Natural killer cell (primary cell): ENCODE results near the gene ADAM22. TPM values are rescaled to one million over a fixed set of nuclear protein-coding genes. Genes with fewer than 3 reads are reported as not detected.

ENCODE experiments used
- ATAC-seq, 3 donors: fragments of 150-1000 bp in 2 of 3; fragments of 200-7000 bp in 1 of 3; cut with Tn5 transposase; 1 replicate in 1 of 3; 2 replicates in 2 of 3; pipeline ENCODE4 v1.10.0; 2021; ENCODE audit warnings: mild to moderate bottlenecking in 2 of 3, moderate library complexity in 2 of 3
- DNase-seq, 2 donors: peaks; one replicate each; pipeline versions ENCODE4 v3.0.0 to v3.0.0-alpha.2; 2013 to 2021; ENCODE audit warnings: mixed read lengths in 1 of 2
- H3K27ac ChIP-seq: one replicate; pipeline ENCODE4 v1.5.1; 2013; ENCODE audit warnings: mild to moderate bottlenecking, low read length
- H3K27me3 ChIP-seq: one replicate; pipeline ENCODE4 v1.6.1; 2013; ENCODE audit warnings: low read length; ENCODE audit not compliant: control insufficient read depth, insufficient read depth
- H3K36me3 ChIP-seq: one replicate; pipeline ENCODE4 v1.6.1; 2013; ENCODE audit warnings: low read length; ENCODE audit not compliant: control insufficient read depth, insufficient read depth
- H3K4me1 ChIP-seq: one replicate; pipeline ENCODE4 v1.6.1; 2013; ENCODE audit warnings: low read length; ENCODE audit not compliant: control insufficient read depth, insufficient read depth
- H3K4me3 ChIP-seq: one replicate; pipeline ENCODE4 v1.5.1; 2013; ENCODE audit warnings: low read length
- H3K9me3 ChIP-seq: one replicate; pipeline ENCODE4 v1.6.1; 2013; ENCODE audit warnings: low read length; ENCODE audit not compliant: control insufficient read depth, insufficient read depth
- H3K27ac Mint-ChIP-seq, 2 donors: one replicate each; pipeline ENCODE4 v1.8.0; 2022; ENCODE audit warnings: mild to moderate bottlenecking in 2 of 2, mixed read lengths in 2 of 2, moderate library complexity in 1 of 2
- H3K27me3 Mint-ChIP-seq, 2 donors: one replicate each; pipeline ENCODE4 v1.8.0; 2022; ENCODE audit warnings: low read depth in 2 of 2, mixed read lengths in 2 of 2
- H3K36me3 Mint-ChIP-seq: one replicate; pipeline ENCODE4 v1.8.0; 2022; ENCODE audit warnings: mixed read lengths
- H3K4me1 Mint-ChIP-seq, 2 donors: one replicate each; pipeline ENCODE4 v1.8.0; 2022; ENCODE audit warnings: mixed read lengths in 2 of 2
- H3K4me3 Mint-ChIP-seq: one replicate; pipeline ENCODE4 v1.8.0; 2022; ENCODE audit warnings: mild to moderate bottlenecking, moderate library complexity, mixed read lengths
- H3K9me3 Mint-ChIP-seq, 2 donors: one replicate each; pipeline ENCODE4 v1.8.0; 2022; ENCODE audit warnings: mixed read lengths in 2 of 2
- CTCF ChIP-seq: fragments of 200-600 bp; IDR thresholded peaks from one replicate; pipeline ENCODE4 v1.8.0; 2022; ENCODE audit warnings: antibody characterized with exemption
- WGBS: methylation state at CpG from one replicate; pipeline ENCODE4 v1.1.7; 2013; ENCODE audit warnings: missing lambda C conversion rate; ENCODE audit not compliant: insufficient coverage; 5-methylcytosine and 5-hydroxymethylcytosine counted together
- intact Hi-C: fragments of 100-400 bp; cut with micrococcal nuclease; formaldehyde crosslinking; loops from one replicate; pipeline ENCODE4 v1.14.2; 2022
- total RNA-seq, 4 donors: library from RNA; stranded (reverse); fragments of 120-200 nt in 1 of 4; gene quantifications; one replicate each; pipeline versions ENCODE4 v1.2.3 to v1.2.4, GENCODE V29; 2013 to 2022

Gene ADAM22
- total RNA-seq, 3 donors from 2014 or later (not counting 1 experiment from before 2014, with no cell fraction given), result 3.0 to 5.4 (median 3.7) TPM

DNA sequence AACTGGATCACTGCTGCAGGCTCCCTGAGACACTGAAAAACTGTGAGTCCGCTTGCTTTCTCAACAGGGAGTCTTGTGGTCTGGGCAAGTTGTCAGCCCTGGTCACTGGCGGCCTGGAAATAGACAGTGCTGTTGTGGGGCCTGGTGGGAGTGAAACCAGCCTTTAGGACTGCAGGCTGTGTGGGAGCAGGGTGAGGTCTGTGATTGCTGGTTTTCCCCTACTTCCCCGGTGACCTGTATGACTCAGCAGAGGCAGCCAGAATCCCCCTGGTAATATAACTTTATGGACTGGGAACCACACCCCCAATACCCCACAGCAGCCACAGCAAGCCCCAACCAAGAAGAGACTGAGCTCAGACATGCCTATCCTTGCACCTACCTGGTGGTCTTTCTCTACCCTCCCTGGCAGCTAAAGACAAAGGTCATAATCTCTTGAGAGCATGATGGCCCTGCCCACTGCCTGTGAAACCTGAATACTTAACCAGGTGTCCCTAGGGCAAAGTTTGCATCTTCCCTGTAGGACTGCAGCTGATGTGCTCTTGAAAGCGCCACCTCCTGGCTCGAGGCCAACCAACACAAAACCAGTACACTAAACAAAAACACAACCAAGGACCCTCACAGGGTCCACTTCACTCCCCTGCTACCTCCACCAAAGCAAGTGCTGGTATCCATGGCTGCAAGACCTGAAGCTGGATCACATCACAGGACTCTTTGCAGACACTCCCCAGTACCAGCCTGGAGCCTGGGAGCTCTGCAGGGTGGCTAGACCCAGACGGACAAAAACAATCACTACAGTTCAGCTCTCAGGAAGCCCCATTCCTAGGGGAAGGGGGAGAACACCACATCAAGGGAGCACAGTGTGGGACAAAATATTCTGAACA lies 7.2 kb upstream of the ADAM22 start:
- Histone ChIP-seq H3K27ac (no peak overlapping the region), H3K4me3 (no peak overlapping the region), H3K9me3 (no peaks in the 10 kb centered on the region), H3K27me3 (no peaks in the 10 kb centered on the region), H3K36me3 (no peaks in the 10 kb centered on the region), H3K4me1 (no peaks in the 10 kb centered on the region)
- H3K4me1 Mint-ChIP-seq, result no peaks in the 10 kb centered on the region
- peaks cover 16 to 19% of the 10 kb centered on the region in 2 donors for H3K27me3 Mint-ChIP-seq
- intact Hi-C loops, result no loop called here
- ATAC-seq, result no peak
- no peaks in the 10 kb centered on the region for H3K36me3 Mint-ChIP-seq
- WGBS, result 58% methylated on average over 6 of the region's 6 CpGs
- H3K9me3 Mint-ChIP-seq, result no peaks in the 10 kb centered on the region
- TF ChIP-seq CTCF, result no peak
- no peak for DNase-seq
- no peak overlapping the region for H3K4me3 Mint-ChIP-seq
- H3K27ac Mint-ChIP-seq, result no peak overlapping the region

DNA sequence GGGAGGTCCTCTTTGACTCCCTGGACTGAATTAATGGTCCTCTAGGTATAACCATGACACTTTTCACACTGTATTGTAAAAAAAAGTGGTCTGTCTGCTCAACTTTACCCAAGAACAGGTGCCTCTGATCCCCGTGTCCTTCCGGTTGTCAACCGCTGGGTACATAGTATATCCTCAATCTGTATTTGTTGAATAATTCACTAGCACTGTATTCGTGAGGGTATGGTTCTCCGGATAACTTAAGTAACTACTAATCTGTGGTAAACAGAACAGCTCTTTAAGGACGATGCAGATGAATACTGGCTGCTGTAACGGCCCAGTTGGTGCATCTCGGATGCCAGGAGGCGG lies 472 bp upstream of the ADAM22 start:
- Histone ChIP-seq H3K4me3 (peak overlapping the region; percentile 72), H3K27me3 (no peaks in the 10 kb centered on the region), H3K36me3 (no peaks in the 10 kb centered on the region), H3K9me3 (no peaks in the 10 kb centered on the region), H3K27ac (no peak overlapping the region), H3K4me1 (peaks cover 15% of the 10 kb centered on the region)
- Mint-ChIP-seq H3K27me3 (peaks cover 15% of the 10 kb centered on the region in 2 donors), H3K36me3 (no peaks in the 10 kb centered on the region), H3K27ac (peak overlapping the region in 1 of 2 donors; percentile 76), H3K4me1 (peaks cover 14 to 22% of the 10 kb centered on the region in 2 donors), H3K4me3 (peak overlapping the region; percentile 93), H3K9me3 (no peaks in the 10 kb centered on the region)
- TF ChIP-seq CTCF, result no peak
- intact Hi-C loops, result no loop called here
- DNase-seq, result no peak
- peak in 1 of 3 donors; percentile 47 for ATAC-seq
- WGBS, result 12% methylated on average over 8 of the region's 9 CpGs

- peak overlapping the region; percentile 18 for H3K27ac ChIP-seq
- peak in 1 of 2 donors; percentile 49 for DNase-seq
- H3K36me3 Mint-ChIP-seq, result no peaks in the 10 kb centered on the region
- peak overlapping the region; percentile 72 for H3K4me3 ChIP-seq
- peaks cover 15% of the 10 kb centered on the region for H3K4me1 ChIP-seq
- WGBS, result 6% methylated on average over 42 of the region's 47 CpGs
- peak overlapping the region; percentile 93 for H3K4me3 Mint-ChIP-seq
- no peak for ATAC-seq
- no peaks in the 10 kb centered on the region for H3K27me3 ChIP-seq
- no peaks in the 10 kb centered on the region for H3K9me3 ChIP-seq
- TF ChIP-seq CTCF, result no peak
- no peaks in the 10 kb centered on the region for H3K9me3 Mint-ChIP-seq
- H3K27ac Mint-ChIP-seq, result peak overlapping the region; percentile 9 to 76
- H3K36me3 ChIP-seq, result no peaks in the 10 kb centered on the region
- intact Hi-C loops, result loop anchor here (2.0 kb wide), 2 partner anchors 58 to 306 kb away; partner anchors contain the start of genes DBF4, RUNDC3B and SLC25A40
- peaks cover 4 to 9% of the 10 kb centered on the region in 2 donors for H3K27me3 Mint-ChIP-seq
- H3K4me1 Mint-ChIP-seq, result peaks cover 14 to 22% of the 10 kb centered on the region in 2 donors
These were observed 790 bp downstream of the ADAM22 start for GRCh38 chr7:87934699-87935383.
